HG02798 (cell line): ENCODE measurements around the gene MTERF2.

Experiments used
- ATAC-seq: cut with Tn5 transposase; IDR thresholded peaks from one replicate; pipeline ENCODE4 v1.9.1; 2021; ENCODE audit warnings: mild to moderate bottlenecking; ENCODE audit not compliant: unreplicated experiment, poor library complexity

The MTERF2 gene

GRCh38 chr12:106955377-106956047 is 31.4 kb downstream of the MTERF2 start, which contains the start of gene TMEM263:
TSS of gene TMEM263 (plus strand) at chr12:106955907. CDS start at chr12:106967117, 11,210 bp downstream.
- ATAC-seq: peak; percentile 90

DNA sequence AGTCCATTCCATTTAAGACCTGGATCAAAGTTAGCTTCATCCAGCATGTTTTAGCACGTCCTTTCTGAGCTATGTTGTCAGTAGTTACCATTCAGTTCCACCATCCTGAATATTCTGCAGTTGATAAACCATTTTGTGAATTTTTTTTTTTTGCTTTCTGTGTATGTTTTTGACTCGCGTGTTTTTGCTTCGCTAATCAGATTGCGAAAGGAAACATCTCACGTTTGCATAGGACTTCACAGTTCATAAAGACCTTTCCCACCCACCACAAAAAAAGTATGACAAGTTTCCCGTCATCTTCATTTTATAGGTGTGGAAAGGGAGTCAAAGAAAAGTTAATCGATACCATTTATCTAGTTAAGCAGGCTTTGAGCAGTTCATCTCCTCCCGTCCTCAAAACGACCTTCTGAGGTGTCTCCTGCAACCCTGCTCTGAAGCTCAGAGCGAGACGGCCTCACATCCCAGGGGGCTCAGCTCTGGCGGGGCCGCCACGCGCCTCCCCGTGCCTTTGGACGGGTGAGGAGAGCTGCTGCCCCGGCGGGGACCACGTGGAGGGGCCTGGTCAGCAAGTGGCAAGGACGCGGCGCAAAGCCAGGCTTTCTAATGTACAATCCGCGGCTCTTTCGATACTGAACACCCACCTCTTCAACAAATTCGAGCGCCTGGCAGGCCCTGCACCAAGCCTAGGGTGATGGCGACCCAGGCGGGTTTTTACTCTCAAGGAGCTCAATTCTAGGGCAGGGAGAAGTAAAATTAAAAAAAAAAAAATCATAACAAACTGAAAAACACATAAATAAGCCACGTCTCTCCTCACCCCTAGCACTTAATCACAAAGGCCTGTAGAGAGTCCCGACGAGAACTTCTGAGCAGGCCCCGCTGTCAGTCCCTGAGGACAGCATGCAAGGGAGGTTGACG is 32.2 kb downstream of the MTERF2 start:
- ATAC-seq: no peak

- ATAC-seq: no peak
These were observed 33.3 kb downstream of the MTERF2 start for GRCh38 chr12:106953352-106954250.

DNA sequence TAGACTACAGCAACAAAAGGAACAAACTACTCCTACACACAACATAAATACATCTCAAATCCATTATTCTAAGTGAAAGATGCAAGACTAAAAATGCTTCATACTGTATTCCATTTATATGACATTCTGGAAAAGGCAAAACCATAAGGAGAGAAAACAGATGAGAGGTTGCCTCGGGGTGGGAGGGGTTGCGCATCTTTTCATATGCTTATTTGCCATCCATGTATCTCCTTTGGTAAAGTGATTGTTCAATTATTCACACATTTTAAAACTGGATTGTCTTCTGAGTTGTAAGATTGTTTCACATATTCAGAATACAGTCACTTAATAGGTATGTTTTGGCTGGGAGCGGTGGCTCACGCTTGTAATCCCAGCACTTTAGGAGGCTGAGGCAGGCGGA is 36.4 kb downstream of the MTERF2 start:
- no peak for ATAC-seq

- no peak for ATAC-seq
These were observed 39.5 kb downstream of the MTERF2 start for GRCh38 chr12:106947461-106947860.

- no peak for ATAC-seq
These were observed 41.6 kb downstream of the MTERF2 start for GRCh38 chr12:106945261-106945851.

GRCh38 chr12:106942775-106943174 is 44.2 kb downstream of the MTERF2 start:
- ATAC-seq: no peak

- no peak for ATAC-seq
These were observed 45.3 kb downstream of the MTERF2 start for GRCh38 chr12:106941481-106942156.

GRCh38 chr12:106934277-106934676 is 52.7 kb downstream of the MTERF2 start:
- ATAC-seq: no peak
